Chondrocyte (in vitro differentiated cells): ENCODE measurements around the gene RNPEPL1. TPM values are rescaled to one million over a fixed set of nuclear protein-coding genes. Genes with fewer than 3 reads are reported as not detected.
A peak's percentile ranks its signal among the peaks of the same experiment; 100 is the strongest.
"Not testable (repeated sequence)": the region's sequence is repeated elsewhere in the genome, so short reads cannot be mapped to it uniquely, and the experiment has no call there.

Experiments
- DNase-seq: peaks from one replicate; pipeline ENCODE4 v3.0.0; 2021; ENCODE audit warnings: mixed read lengths, low spot score
- H3K27ac Mint-ChIP-seq: one replicate; pipeline ENCODE4 v1.8.0; 2021; ENCODE audit warnings: mild to moderate bottlenecking, moderate library complexity, mixed read lengths; ENCODE audit not compliant: unreplicated experiment
- H3K27me3 Mint-ChIP-seq: 2 replicates; pipeline ENCODE4 v1.8.0; 2021; ENCODE audit warnings: low read depth, mixed read lengths
- H3K36me3 Mint-ChIP-seq: 2 replicates; pipeline ENCODE4 v1.8.0; 2021; ENCODE audit warnings: low read depth, mixed read lengths
- H3K4me1 Mint-ChIP-seq: 2 replicates; pipeline ENCODE4 v1.8.0; 2021; ENCODE audit warnings: low read depth, mild to moderate bottlenecking, mixed read lengths
- H3K4me3 Mint-ChIP-seq: one replicate; pipeline ENCODE4 v1.8.0; 2021; ENCODE audit warnings: mild to moderate bottlenecking, moderate library complexity, mixed read lengths; ENCODE audit not compliant: unreplicated experiment
- H3K9me3 Mint-ChIP-seq: 2 replicates; pipeline ENCODE4 v1.8.0; 2021; ENCODE audit warnings: low read depth, mixed read lengths
- CTCF ChIP-seq: fragments of 200-600 bp; sonication (generic); IDR thresholded peaks from 2 replicates; pipeline ENCODE4 v1.5.0; 2021; ENCODE audit warnings: antibody characterized with exemption, mild to moderate bottlenecking, moderate library complexity
- total RNA-seq: library from RNA; stranded (reverse); gene quantifications from 3 replicates; pipeline ENCODE4 v1.2.1, GENCODE V29; 2021

RNPEPL1 gene
- total RNA-seq, 1 donor from 2014 or later, result 61.3 TPM

GRCh38 chr2:240560084-240560479, 8.2 kb upstream of the RNPEPL1 start, which contains the start of gene DUSP28:
Gene DUSP28 (plus strand): TSS chr2:240560357. CDS start chr2:240560685, 328 bp downstream.
- Mint-ChIP-seq H3K27me3 (no peaks in the 10 kb centered on the region), H3K27ac (peak within 1 kb of the TSS; percentile 92), H3K9me3 (no peaks in the 10 kb centered on the region), H3K36me3 (no peaks in the 10 kb centered on the region), H3K4me3 (peak within 1 kb of the TSS; percentile 73), H3K4me1 (peaks cover 30% of the 10 kb centered on the region)
- TF ChIP-seq CTCF, result no peak
- peak; percentile 96 for DNase-seq

GRCh38 chr2:240560480-240561324, 7.6 kb upstream of the RNPEPL1 start:
- DNase-seq, result peak; percentile 99
- H3K27me3 Mint-ChIP-seq, result no peaks in the 10 kb centered on the region
- no peaks in the 10 kb centered on the region for H3K9me3 Mint-ChIP-seq
- peak overlapping the region; percentile 92 for H3K27ac Mint-ChIP-seq
- peaks cover 32% of the 10 kb centered on the region for H3K4me1 Mint-ChIP-seq
- peak overlapping the region; percentile 73 for H3K4me3 Mint-ChIP-seq
- H3K36me3 Mint-ChIP-seq, result no peaks in the 10 kb centered on the region
- TF ChIP-seq CTCF, result peak; percentile 60

- Mint-ChIP-seq H3K4me1 (peaks cover 40% of the 10 kb centered on the region), H3K36me3 (no peaks in the 10 kb centered on the region), H3K4me3 (peak overlapping the region; percentile 73), H3K9me3 (no peaks in the 10 kb centered on the region), H3K27ac (peak overlapping the region; percentile 92), H3K27me3 (no peaks in the 10 kb centered on the region)
- TF ChIP-seq CTCF, result peak; percentile 18
- peak; percentile 17 for DNase-seq
Observed at GRCh38 chr2:240561325-240561971, 6.8 kb upstream of the RNPEPL1 start.

GRCh38 chr2:240563231-240563630, 5.1 kb upstream of the RNPEPL1 start:
- H3K9me3 Mint-ChIP-seq, H3K4me3 Mint-ChIP-seq, H3K27ac Mint-ChIP-seq, H3K36me3 Mint-ChIP-seq, H3K27me3 Mint-ChIP-seq: not testable (repeated sequence)
- peak; percentile 37 for DNase-seq
- H3K4me1 Mint-ChIP-seq, result peaks cover 49% of the 10 kb centered on the region

- Mint-ChIP-seq H3K9me3 (no peaks in the 10 kb centered on the region), H3K27ac (no peak overlapping the region), H3K4me3 (no peak overlapping the region), H3K27me3 (no peaks in the 10 kb centered on the region), H3K36me3 (no peaks in the 10 kb centered on the region), H3K4me1 (peaks cover 41% of the 10 kb centered on the region)
- DNase-seq, result peak; percentile 71
- TF ChIP-seq CTCF, result no peak
Observed at GRCh38 chr2:240563951-240564560, 4.2 kb upstream of the RNPEPL1 start.
